AG04449 (cell line): Measurements from ENCODE around the gene ZMYM3.

ENCODE experiments used
- CTCF ChIA-PET: fragments of 350-600 bp; formaldehyde crosslinking; extraction: SDS; loops from one replicate; lab custom pipeline; 2021; ENCODE audit warnings: antibody characterized with exemption; lab: Yijun Ruan, JAX
- POLR2A ChIA-PET: fragments of 400-600, 350-600 bp; formaldehyde crosslinking; extraction: SDS; loops from one replicate; lab custom pipeline; 2020; ENCODE audit warnings: antibody characterized with exemption, inconsistent platforms; lab: Yijun Ruan, JAX
- DNase-seq: peaks from one replicate; pipeline ENCODE4 v3.0.0-alpha.2; 2010; ENCODE audit warnings: low read depth, low spot score
- H3K4me3 ChIP-seq: 2 replicates; pipeline ENCODE4 v1.5.1; 2011; ENCODE audit warnings: low read depth, mild to moderate bottlenecking, control low read depth, low read length
- TF ChIP-seq, protein P1 (sequence below): IDR thresholded peaks from one replicate; pipeline ENCODE4 v1.5.1; 2011; ENCODE audit warnings: mild to moderate bottlenecking, moderate library complexity, low read length, control low read depth, inconsistent platforms; ENCODE audit not compliant: insufficient read depth; ENCODE audit errors: missing control alignments

ZMYM3 gene

DNA sequence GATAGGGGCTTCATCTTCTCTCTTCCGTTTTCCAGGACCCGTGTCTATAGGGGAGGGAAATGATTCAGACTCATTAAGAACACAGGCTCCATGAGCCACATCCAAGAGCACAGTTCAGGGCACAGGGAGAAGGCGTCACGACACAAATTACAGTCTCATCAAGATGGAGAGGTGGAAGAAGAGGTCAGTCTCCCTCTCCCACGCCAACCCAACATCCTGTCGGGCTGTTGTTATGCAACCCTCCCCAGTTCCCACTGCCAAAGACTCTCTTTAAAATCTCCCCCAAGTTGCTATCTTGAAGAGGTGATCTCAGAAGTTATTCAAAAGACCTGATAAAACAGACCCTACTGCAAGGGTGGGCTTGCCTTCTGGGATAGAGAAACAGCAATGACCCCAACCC lies 12.6 kb downstream of the ZMYM3 start:
- POLR2A ChIA-PET = no interaction called here
- TF ChIP-seq, protein P1, sequence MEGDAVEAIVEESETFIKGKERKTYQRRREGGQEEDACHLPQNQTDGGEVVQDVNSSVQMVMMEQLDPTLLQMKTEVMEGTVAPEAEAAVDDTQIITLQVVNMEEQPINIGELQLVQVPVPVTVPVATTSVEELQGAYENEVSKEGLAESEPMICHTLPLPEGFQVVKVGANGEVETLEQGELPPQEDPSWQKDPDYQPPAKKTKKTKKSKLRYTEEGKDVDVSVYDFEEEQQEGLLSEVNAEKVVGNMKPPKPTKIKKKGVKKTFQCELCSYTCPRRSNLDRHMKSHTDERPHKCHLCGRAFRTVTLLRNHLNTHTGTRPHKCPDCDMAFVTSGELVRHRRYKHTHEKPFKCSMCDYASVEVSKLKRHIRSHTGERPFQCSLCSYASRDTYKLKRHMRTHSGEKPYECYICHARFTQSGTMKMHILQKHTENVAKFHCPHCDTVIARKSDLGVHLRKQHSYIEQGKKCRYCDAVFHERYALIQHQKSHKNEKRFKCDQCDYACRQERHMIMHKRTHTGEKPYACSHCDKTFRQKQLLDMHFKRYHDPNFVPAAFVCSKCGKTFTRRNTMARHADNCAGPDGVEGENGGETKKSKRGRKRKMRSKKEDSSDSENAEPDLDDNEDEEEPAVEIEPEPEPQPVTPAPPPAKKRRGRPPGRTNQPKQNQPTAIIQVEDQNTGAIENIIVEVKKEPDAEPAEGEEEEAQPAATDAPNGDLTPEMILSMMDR = no peak
- no peak overlapping the region for H3K4me3 ChIP-seq
- DNase-seq = no peak
- CTCF ChIA-PET = no interaction called here

DNA sequence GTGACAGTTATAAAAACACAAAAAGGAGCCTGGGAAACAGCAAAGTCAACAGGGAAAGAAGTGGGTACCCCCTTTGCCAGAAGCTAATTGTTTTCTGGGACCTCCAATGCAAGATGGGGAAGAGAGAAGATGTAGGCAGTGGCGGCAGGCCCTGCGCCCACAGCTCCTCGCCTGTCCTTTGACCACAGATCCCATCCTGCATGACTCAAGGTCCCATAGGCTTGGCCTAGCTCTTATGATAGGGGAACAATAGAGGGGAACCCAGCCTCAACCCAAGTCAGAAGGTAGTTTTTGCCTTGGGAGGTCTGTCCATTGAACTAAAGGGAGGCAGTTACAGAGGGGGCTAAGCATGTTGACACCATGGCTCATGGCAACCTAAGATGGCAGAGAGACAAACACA lies 14.2 kb downstream of the ZMYM3 start:
- no peak for DNase-seq
- no peak overlapping the region for H3K4me3 ChIP-seq
- CTCF ChIA-PET = no interaction called here
- POLR2A ChIA-PET = no interaction called here
- TF ChIP-seq, protein P1 = no peak

GRCh38 chrX:71236836-71237235 lies 17.1 kb downstream of the ZMYM3 start:
- CTCF ChIA-PET = no interaction called here

DNA sequence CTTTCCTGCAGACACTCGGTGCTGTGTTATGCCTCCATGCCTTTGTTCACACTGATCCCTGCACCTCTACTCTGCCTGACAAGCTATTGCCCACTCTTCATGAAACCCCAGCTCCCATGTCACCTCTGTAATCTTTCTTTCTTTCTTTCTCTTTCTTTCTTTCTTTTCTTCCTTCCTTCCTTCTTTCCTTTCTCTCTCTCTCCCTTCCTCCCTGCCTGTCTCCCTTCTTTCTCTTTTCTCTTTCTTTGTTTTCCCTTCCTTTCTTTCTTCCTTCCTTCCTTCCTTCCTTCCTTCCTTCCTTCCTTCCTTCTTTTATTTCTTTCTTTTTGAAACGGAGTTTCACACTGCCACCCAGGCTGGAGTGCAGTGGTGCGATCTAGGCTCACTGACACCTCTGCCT lies 18.5 kb downstream of the ZMYM3 start:
- no peak for DNase-seq
- ChIA-PET POLR2A (no interaction called here), CTCF (no interaction called here)
- no peak overlapping the region for H3K4me3 ChIP-seq
- TF ChIP-seq, protein P1 = no peak

More at GRCh38 chrX:71236836-71237235, 17.1 kb downstream of the ZMYM3 start:
- no peak overlapping the region for H3K4me3 ChIP-seq
- POLR2A ChIA-PET = no interaction called here
- no peak for DNase-seq
- TF ChIP-seq, protein P1 = no peak

DNA sequence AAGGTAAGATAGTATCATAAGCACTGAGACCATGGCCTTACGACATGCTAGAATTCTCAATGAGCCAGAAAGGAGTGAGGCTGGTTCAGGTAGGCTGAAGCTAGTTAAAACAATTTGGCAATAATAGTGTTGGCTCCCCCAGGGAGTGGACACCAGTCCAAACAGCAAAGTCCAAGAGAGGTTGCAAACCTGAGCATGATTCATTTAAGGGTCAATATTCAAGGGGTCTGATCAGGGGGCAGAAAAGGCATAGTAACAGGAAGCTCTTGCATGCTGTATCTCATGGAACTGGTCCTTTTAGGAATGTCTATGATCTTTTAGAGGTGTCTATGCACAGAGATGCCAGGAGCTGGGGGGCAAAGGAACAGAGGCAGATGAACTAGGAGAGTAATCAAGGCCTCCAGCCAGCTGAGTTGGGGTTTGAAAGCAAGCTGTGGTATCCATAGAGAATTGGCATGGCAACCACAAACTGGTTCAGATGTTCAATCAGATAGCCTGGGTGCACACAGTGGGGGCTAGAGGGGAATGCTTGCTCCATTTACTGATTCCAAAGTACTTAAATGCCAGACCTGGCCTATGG lies 25.8 kb downstream of the ZMYM3 start:
- H3K4me3 ChIP-seq = no peak overlapping the region
- TF ChIP-seq, protein P1 = no peak
- POLR2A ChIA-PET = no interaction called here
- no peak for DNase-seq
- CTCF ChIA-PET = interaction anchor here (1.2 to 1.4 kb wide), 2 partner anchors 20 to 27 kb away, joined by 3 to 5 read pairs; partner anchors contain the start of gene ZMYM3

- TF ChIP-seq, protein P1 = no peak
- no peak overlapping the region for H3K4me3 ChIP-seq
- CTCF ChIA-PET = interaction anchor here (1.2 to 1.4 kb wide), 2 partner anchors 19 to 27 kb away, joined by 3 to 5 read pairs; partner anchors contain the start of gene ZMYM3
- POLR2A ChIA-PET = no interaction called here
- no peak for DNase-seq
These were observed 26.4 kb downstream of the ZMYM3 start for GRCh38 chrX:71227370-71228062.
